ENCODE measurements around the gene ACSF3. TPM values are rescaled to one million over a fixed set of nuclear protein-coding genes. Genes with fewer than 3 reads are reported as not detected.

Gene ACSF3
- total RNA-seq, 2 experiments from 2014 or later, result 53.0 to 53.7 TPM

DNA sequence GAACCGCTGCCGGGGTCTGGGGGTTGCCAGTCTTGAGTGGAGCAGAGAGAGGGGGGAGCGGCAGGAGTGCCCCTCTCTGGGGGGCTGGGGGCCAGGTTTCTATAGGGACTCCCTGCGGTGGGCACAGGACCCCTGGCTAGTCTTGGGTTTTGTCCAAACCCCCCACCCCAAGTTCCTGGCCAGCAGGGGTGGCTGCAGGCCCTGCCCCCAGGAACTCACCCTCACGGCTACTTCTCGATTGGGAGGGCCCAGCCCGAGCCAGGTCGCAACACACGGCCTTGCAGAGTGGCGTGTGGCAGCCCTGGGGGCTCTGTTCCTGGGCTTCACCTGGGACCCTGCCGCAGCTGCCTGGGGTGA, 78.5 kb downstream of the ACSF3 start:
- no peak overlapping the region for H3K4me3 Mint-ChIP-seq
- POLR2A ChIA-PET, result no interaction called here
- H3K27me3 Mint-ChIP-seq, result peaks cover 7% of the 10 kb centered on the region
- ATAC-seq (ENCODE audit: low read depth) (no peak), DNase-seq (no peak)
- no peaks in the 10 kb centered on the region for H3K36me3 Mint-ChIP-seq
- H3K27ac Mint-ChIP-seq, result no peak overlapping the region
- H3K9me3 Mint-ChIP-seq, result no peaks in the 10 kb centered on the region
- H3K4me1 Mint-ChIP-seq, result peaks cover 5% of the 10 kb centered on the region

DNA sequence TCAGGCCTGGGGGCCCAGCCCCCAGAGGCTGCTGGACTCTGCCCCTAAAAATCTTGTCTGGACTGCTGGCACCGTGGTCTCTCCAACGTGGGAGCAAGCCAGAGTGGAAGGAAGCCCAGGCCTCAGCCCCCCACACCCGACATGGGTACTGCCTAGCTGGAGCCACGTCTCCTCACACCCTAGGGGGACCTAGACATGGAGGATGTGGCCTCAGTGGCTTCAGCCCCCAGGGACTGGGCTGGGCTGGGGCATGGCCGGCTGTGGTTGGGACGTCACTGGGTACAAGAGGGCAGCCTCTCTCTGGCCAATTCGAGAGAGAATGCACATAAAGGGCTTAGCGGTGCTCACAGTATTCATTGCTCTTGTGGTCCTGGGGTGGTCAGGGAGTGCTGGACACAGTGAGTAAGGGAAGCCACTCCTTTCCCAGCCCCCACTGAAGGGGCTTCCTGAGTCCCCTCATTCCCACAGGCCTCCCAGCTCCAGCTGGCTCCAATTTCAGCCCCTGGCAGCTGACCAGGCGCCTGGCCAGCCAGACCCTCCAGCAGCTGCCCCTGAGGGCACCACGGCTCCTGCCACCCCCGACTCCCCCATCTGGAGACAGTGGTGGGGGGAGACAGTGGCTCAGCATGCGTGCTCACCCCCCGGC, 79.0 kb downstream of the ACSF3 start:
- Mint-ChIP-seq H3K9me3 (no peaks in the 10 kb centered on the region), H3K27ac (no peak overlapping the region), H3K4me3 (no peak overlapping the region), H3K36me3 (no peaks in the 10 kb centered on the region), H3K27me3 (peaks cover 7% of the 10 kb centered on the region), H3K4me1 (peaks cover 5% of the 10 kb centered on the region)
- POLR2A ChIA-PET, result no interaction called here
- DNase-seq, result no peak
- no peak for ATAC-seq (ENCODE audit: low read depth)

DNA sequence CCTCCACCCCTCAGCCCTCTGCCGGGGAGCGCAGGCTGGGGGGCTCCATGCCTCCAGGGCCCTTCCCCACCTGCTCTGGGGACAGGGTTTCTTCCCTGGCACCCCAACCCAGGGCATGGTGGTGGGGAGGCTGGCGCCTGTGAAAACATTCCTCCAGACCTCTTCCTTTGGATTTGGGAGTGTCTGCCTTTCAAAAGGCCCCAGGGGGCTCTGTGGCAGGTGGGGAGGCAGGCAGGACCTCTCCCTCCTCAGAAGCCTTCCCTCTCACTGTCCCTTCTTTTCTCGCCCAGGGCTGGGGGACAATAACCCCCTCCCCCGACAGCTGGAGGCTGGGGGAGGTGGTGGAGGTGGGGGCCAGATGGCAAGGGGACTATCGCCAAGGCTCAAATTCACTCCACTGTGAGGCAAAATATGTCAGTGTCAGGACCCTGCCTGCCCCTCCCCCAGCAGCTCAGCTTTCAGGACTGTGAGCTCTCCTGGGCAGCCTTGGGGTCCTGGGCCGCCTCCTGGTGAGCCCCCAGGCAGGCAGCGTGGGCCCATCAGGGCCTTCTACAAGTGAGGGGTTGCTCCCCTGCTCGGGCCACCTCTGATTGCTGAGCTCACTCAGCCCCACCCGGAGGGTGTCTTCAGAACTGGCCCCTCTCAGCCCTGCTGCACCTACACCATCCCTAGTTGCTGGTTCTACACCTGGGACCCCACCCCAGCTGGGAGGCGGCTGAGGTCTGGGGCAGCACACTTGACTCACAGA, 79.7 kb downstream of the ACSF3 start:
- Mint-ChIP-seq H3K4me1 (peaks cover 5% of the 10 kb centered on the region), H3K27me3 (peaks cover 7% of the 10 kb centered on the region), H3K27ac (no peak overlapping the region), H3K9me3 (no peaks in the 10 kb centered on the region), H3K4me3 (no peak overlapping the region), H3K36me3 (no peaks in the 10 kb centered on the region)
- ATAC-seq (ENCODE audit: low read depth), result no peak
- DNase-seq, result no peak
- POLR2A ChIA-PET, result interaction anchor here (1.1 kb wide), 1 partner anchor 362 kb away, joined by 3 read pairs; the partner anchor contains the start of gene APRT

DNA sequence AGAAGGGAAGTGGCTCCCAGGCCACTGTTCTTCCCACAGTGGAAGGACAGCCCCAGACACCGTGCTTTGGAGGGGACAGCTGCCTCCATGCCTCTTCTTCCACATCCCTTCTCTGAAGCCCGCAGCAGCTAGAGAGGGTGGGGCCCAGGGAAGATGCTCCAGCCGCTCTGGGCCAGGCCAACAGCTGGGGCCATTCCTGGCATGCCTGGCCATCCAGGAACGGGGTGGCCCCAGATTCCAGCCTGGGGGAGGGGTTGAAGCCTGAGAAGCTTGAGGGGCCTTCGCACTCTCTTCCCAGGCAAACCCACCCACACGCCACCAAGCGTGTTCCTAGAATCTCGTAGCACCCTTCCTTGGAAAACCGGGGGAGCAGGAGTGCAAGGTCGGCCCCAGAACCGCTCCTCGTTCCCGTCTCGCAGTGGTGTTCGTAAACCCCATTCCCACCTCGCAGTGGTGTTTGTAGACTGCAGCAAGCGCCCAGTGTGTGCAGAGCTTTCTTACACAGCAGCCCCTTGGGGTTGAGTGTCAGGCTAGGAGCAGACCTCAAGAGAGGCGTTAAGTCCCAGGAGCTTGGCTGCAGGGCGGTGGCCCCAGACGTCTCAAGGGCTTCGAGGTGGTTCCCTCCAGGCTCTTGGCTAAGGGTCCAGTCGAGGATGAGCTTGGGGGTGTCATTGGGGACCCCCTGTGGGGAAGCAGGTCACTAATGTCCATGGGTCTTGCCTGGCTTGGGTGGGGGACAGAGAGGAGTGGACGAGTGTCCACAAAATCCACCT, 80.6 kb downstream of the ACSF3 start:
- H3K27ac Mint-ChIP-seq, result no peak overlapping the region
- no peak overlapping the region for H3K4me3 Mint-ChIP-seq
- POLR2A ChIA-PET, result interaction anchor here (1.1 kb wide), 1 partner anchor 363 kb away, joined by 3 read pairs; the partner anchor contains the start of gene APRT
- H3K9me3 Mint-ChIP-seq, result no peaks in the 10 kb centered on the region
- H3K4me1 Mint-ChIP-seq, result peaks cover 5% of the 10 kb centered on the region
- DNase-seq, result no peak
- ATAC-seq (ENCODE audit: low read depth), result no peak
- H3K36me3 Mint-ChIP-seq, result no peaks in the 10 kb centered on the region
- peaks cover 4% of the 10 kb centered on the region for H3K27me3 Mint-ChIP-seq

DNA sequence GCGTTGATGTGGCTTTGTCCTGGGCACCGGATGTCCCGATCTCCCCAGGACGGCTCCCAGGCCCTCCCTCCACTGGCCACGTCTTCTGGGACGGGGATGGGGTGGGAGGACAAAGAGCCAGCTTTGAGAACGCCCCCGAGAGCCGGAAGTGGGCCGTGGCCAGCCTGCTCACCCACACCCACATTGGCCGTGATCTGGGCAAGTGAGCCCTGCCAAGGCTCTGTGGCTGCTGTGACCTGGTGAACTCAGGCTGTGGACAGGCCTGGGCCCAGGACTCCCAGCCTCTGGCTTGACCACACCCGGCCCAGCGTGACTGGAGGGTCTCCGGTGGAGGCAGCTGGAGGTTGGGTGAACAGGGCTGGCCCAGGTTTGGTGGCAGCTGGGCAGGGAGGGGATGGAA, 81.2 kb downstream of the ACSF3 start:
- DNase-seq (no peak), ATAC-seq (ENCODE audit: low read depth) (no peak)
- no peak overlapping the region for H3K27ac Mint-ChIP-seq
- no peaks in the 10 kb centered on the region for H3K9me3 Mint-ChIP-seq
- peaks cover 5% of the 10 kb centered on the region for H3K4me1 Mint-ChIP-seq
- H3K27me3 Mint-ChIP-seq, result peaks cover 4% of the 10 kb centered on the region
- no peak overlapping the region for H3K4me3 Mint-ChIP-seq
- POLR2A ChIA-PET, result no interaction called here
- H3K36me3 Mint-ChIP-seq, result no peaks in the 10 kb centered on the region

DNA sequence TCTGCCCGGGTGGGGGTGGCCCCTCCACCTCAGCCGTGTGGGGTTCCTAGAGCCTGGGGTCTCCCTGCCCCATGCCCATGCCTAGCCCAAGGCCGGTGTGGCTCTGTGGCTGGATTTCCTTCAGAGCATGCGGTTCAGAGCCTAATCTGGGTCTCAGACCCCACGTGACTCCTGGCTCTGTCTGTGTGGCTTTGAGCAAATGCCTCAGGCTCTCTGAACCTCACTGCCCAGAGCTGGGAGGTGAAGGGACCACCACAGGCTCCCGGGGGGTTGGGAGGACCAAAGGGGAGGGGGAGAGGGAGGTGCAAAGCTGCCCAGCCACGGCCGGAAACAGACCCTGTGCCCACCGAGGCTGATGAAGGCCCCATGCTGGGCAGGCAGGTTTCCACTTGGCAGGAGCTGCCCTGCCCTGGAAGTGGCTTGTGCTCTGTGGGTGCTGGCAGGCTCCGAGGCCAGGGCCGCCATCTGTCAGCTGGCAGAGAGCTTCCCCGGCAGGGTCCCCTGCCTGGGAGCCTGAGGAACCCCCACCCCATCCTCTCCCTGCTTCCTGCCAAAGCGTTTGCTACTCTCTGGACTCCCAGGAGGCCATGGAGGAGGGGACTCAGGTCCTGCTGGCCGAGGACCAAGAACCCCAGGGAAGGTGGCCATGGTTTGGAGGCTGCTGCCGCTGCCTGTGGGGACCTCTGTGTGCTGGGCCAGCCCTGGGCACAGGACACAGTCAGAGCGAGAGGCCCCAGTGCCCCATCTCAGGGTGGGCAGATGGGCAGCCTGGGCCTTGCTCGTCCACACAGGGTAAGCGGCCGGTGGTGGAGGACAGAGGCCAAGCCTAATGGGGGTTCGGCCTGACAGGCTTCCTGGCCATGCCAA, 81.9 kb downstream of the ACSF3 start:
- no peak overlapping the region for H3K4me3 Mint-ChIP-seq
- peaks cover 4% of the 10 kb centered on the region for H3K4me1 Mint-ChIP-seq
- no peak overlapping the region for H3K27ac Mint-ChIP-seq
- no peaks in the 10 kb centered on the region for H3K9me3 Mint-ChIP-seq
- POLR2A ChIA-PET, result no interaction called here
- DNase-seq (no peak), ATAC-seq (ENCODE audit: low read depth) (no peak)
- H3K27me3 Mint-ChIP-seq, result peaks cover 4% of the 10 kb centered on the region
- no peaks in the 10 kb centered on the region for H3K36me3 Mint-ChIP-seq

DNA sequence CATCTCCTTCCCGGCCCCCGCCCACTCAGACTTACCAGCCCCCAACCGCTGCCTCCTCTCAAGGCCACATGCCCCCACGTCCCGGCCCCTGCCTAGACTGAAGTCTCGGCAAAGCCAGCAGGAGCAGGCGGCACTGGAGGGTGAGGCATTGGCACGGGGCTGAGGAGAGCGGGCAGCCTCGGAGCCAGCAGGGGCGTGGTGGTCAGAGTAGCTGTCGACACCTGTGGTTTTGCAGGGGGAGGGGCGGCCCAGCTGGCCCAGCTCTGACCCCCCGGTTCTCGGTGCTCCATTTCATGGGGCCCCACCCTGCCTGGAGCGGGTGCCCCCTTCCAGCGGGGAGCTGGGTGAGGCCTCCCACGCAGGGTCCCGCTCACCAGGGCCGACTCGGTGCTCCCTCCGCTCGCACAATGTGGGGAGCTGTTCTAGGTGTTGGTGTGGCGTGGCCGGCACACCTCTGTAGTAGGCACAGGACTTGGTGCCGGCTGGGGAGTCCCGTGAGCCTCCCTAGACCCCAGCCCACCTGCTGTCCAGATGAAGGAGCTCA, 82.6 kb downstream of the ACSF3 start:
- DNase-seq (no peak), ATAC-seq (ENCODE audit: low read depth) (no peak)
- H3K9me3 Mint-ChIP-seq, result no peaks in the 10 kb centered on the region
- H3K4me1 Mint-ChIP-seq, result no peaks in the 10 kb centered on the region
- H3K4me3 Mint-ChIP-seq, result no peak overlapping the region
- no peak overlapping the region for H3K27ac Mint-ChIP-seq
- H3K36me3 Mint-ChIP-seq, result no peaks in the 10 kb centered on the region
- POLR2A ChIA-PET, result no interaction called here
- peaks cover 2% of the 10 kb centered on the region for H3K27me3 Mint-ChIP-seq

DNA sequence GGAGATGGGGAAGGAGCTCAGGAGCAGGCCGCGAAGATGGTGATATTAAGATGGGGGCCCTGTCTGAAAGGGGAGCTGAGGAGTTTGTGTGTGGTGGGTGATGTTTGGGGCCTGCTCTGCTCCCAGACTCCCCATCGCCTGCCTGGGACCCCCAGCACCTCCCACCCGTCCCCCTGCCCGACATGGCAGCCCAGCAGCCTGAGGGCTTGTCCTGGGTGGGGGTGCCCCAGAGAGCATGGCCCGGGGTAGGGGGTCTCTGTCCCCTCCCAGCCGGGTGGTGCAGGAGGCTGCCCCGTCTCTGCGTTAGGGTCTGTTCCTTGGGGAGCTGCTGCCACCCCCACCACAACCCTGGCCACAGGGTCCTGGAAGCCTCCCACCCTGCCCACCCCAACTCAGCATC, 83.1 kb downstream of the ACSF3 start:
- no peak for ATAC-seq (ENCODE audit: low read depth)
- no peak overlapping the region for H3K27ac Mint-ChIP-seq
- no peak overlapping the region for H3K4me3 Mint-ChIP-seq
- no peaks in the 10 kb centered on the region for H3K9me3 Mint-ChIP-seq
- POLR2A ChIA-PET, result no interaction called here
- no peak for DNase-seq
- H3K36me3 Mint-ChIP-seq, result no peaks in the 10 kb centered on the region
- H3K4me1 Mint-ChIP-seq, result peaks cover under 1% of the 10 kb centered on the region
- H3K27me3 Mint-ChIP-seq, result peaks cover 2% of the 10 kb centered on the region

DNA sequence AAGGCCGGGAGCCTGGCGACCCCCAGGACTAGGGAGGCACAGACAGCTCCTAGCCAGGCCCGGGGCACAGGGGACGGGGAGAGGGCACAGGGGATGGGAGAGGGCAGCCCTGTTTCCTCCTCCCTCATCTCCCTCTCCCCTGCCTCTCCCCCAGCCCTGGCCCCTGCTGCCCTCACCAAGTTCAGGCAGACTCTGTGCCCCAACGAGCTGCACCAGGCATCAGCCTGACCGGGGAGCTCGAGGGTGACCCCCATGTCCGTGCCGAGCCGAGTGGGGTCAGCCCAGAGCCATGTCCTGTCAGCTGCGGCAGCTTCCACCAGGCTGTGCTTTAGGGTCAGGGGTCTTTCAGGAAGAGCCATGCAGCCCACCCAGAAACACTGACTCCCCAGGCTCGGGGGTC, 83.8 kb downstream of the ACSF3 start:
- no peaks in the 10 kb centered on the region for H3K9me3 Mint-ChIP-seq
- ATAC-seq (ENCODE audit: low read depth) (no peak), DNase-seq (no peak)
- no peak overlapping the region for H3K4me3 Mint-ChIP-seq
- H3K36me3 Mint-ChIP-seq, result no peaks in the 10 kb centered on the region
- no peak overlapping the region for H3K27ac Mint-ChIP-seq
- POLR2A ChIA-PET, result no interaction called here
- peaks cover 1% of the 10 kb centered on the region for H3K4me1 Mint-ChIP-seq
- H3K27me3 Mint-ChIP-seq, result peaks cover 2% of the 10 kb centered on the region

DNA sequence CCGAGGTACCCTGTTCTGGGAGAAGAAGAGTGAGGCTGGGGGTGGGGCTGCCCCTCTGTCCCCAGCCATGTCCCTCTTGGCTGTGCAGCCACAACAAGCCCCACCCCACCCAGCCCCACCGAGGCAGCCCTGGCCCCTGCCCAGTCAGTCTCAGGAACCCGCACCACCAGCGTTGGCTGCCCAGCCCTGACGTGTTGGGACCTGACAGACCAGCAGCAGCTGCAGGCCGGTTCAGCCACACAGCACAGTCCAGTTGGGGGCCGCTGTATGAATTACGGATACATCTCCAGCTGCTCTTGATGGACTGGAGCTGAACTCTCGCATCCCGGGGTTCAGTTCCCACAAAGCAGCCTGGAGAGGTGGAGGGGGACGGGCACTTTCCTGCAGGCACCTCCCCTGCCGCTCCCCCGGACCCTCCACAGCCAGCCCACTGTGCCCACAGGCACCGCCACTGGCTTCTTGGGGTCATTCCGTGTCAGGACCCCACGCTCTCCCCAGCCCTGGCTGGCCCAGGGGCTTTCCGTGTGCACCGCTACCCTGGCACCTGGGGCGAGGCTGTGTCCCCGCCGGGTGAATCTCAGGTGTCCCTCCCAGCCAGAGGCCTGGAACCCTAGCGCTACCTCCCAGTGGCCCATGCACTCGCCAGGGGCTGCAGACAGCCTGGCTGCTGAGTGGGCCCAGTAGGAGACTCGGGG, 84.9 kb downstream of the ACSF3 start:
- Mint-ChIP-seq H3K4me1 (peaks cover 2% of the 10 kb centered on the region), H3K9me3 (no peaks in the 10 kb centered on the region), H3K36me3 (no peaks in the 10 kb centered on the region), H3K27ac (no peak overlapping the region), H3K27me3 (no peaks in the 10 kb centered on the region), H3K4me3 (no peak overlapping the region)
- ATAC-seq (ENCODE audit: low read depth) (no peak), DNase-seq (no peak)
- POLR2A ChIA-PET, result no interaction called here

DNA sequence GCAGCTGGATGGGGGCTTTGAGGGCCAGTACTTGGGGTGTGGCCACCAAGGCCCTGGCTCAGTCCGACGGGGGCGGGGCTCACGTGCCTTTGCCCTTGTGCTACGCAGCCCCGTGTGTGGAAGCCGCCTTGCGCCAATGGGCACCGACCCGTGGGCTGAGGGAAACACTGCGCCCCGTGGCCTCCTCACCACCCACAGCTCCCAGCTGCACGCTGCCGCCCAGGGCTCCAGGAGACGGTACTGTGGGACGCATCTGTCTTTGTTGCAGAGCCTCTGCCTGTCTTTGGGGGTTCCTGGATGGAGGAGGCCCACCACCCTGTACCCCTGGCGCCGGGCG, 85.5 kb downstream of the ACSF3 start:
- Mint-ChIP-seq H3K36me3 (no peaks in the 10 kb centered on the region), H3K27ac (no peak overlapping the region), H3K4me1 (peaks cover 2% of the 10 kb centered on the region), H3K9me3 (no peaks in the 10 kb centered on the region), H3K4me3 (no peak overlapping the region), H3K27me3 (no peaks in the 10 kb centered on the region)
- no peak for DNase-seq
- ATAC-seq (ENCODE audit: low read depth), result no peak
- POLR2A ChIA-PET, result no interaction called here

DNA sequence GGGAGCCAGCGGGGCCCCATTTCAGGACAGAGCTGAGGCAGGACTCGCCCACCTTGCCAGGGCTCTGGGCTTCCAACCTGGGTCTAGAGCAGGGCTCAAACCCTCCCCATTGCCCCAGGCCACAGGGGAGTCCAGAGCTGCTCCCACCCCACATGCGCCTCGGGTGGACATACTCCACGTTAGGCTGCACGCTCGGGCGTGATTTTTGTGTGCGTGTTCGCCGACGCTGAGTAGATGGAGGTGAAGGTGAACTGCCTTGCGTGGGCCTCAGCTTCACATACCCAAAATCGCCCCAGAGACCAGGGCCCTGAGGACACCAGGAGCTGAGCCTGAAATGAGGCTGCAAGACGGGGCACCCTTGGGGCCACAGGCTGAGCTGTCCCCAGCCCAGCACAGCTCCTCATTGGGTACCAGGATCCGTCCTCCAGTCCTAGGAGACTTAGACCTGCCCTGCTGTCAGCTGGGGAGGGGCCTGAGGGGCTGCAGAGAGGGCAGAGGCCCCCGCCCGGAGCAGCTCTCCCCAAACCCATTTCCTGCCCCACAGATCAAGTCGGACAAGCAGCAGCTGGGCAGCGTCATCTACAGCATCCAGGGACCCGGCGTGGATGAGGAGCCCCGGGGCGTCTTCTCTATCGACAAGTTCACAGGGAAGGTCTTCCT, 86.1 kb downstream of the ACSF3 start:
- H3K4me3 Mint-ChIP-seq, result no peak overlapping the region
- peaks cover 2% of the 10 kb centered on the region for H3K4me1 Mint-ChIP-seq
- H3K27ac Mint-ChIP-seq, result no peak overlapping the region
- POLR2A ChIA-PET, result no interaction called here
- no peak for ATAC-seq (ENCODE audit: low read depth)
- no peaks in the 10 kb centered on the region for H3K9me3 Mint-ChIP-seq
- H3K27me3 Mint-ChIP-seq, result peaks cover 3% of the 10 kb centered on the region
- no peaks in the 10 kb centered on the region for H3K36me3 Mint-ChIP-seq
- no peak for DNase-seq

Measured in activated naive CD8-positive, alpha-beta T cell treated with anti-CD3 and anti-CD28 coated beads, Interleukin-2, amount 10 ng/mL, durations not matched to agents 7 days and 5 days (primary cell).